Gastroesophageal sphincter (tissue), 4 donors: ENCODE measurements around the gene INPP5A. TPM values are rescaled to one million over a fixed set of nuclear protein-coding genes. Genes with fewer than 3 reads are reported as not detected.

ENCODE experiments used
- ATAC-seq: fragments of 150-250 bp; one replicate; pipeline ENCODE4 v1.9.1; 2016; ENCODE audit warnings: mild to moderate bottlenecking, moderate library complexity
- H3K27ac ChIP-seq, 4 donors: fragments of 200-600 bp; sonication (generic) in 3 of 4; 1 replicate in 3 of 4; 2 replicates in 1 of 4; pipeline ENCODE4 v1.5.1; 2016 to 2019
- H3K27me3 ChIP-seq: fragments of 200-600 bp; sonication (generic); one replicate; pipeline ENCODE4 v1.5.1; 2019
- H3K36me3 ChIP-seq, 2 donors: fragments of 200-600 bp; sonication (generic); one replicate each; pipeline ENCODE4 v1.5.1; 2019; ENCODE audit warnings: control low read depth in 1 of 2
- H3K4me1 ChIP-seq, 3 donors: fragments of 200-600 bp; sonication (generic); 1 replicate in 2 of 3; 2 replicates in 1 of 3; pipeline ENCODE4 v1.5.1; 2016 to 2019; ENCODE audit warnings: control low read depth in 2 of 3
- H3K4me3 ChIP-seq, 2 donors: fragments of 200-600 bp; sonication (generic); one replicate each; pipeline ENCODE4 v1.5.1; 2019; ENCODE audit warnings: mild to moderate bottlenecking in 1 of 2, moderate library complexity in 1 of 2
- H3K9me3 ChIP-seq, 3 donors: fragments of 200-600 bp; sonication (generic); one replicate each; pipeline ENCODE4 v1.5.1; 2017 to 2019; ENCODE audit warnings: control low read depth in 2 of 3
- EP300 ChIP-seq: sonication (generic); formaldehyde crosslinking; IDR thresholded peaks from one replicate; pipeline ENCODE4 v1.6.1; 2017; ENCODE audit warnings: antibody characterized with exemption, mild to moderate bottlenecking
- POLR2A ChIP-seq, 2 donors: fragments of 450-650 bp; IDR thresholded peaks; one replicate each; pipeline ENCODE4 v1.6.1; 2017; ENCODE audit warnings: antibody characterized with exemption in 2 of 2, mild to moderate bottlenecking in 2 of 2, moderate library complexity in 1 of 2
- POLR2AphosphoS5 ChIP-seq: sonication (generic); formaldehyde crosslinking; IDR thresholded peaks from one replicate; pipeline ENCODE4 v1.6.1; 2017; ENCODE audit warnings: antibody characterized with exemption
- WGBS, 2 donors: methylation state at CpG; one replicate each; pipeline ENCODE4 v1.1.5; 2018; ENCODE audit warnings: low coverage in 1 of 2; 5-methylcytosine and 5-hydroxymethylcytosine counted together
- total RNA-seq, 4 donors: library from RNA; depleted of rRNA; stranded (reverse); fragments of >200 nt; gene quantifications; one replicate each; pipeline ENCODE4 v1.1.0, GENCODE V29; 2016
- TF ChIP-seq, protein P1 (sequence below), 4 experiments: fragments of 200-600 bp in 2 of 4; fragments of 450-650 bp in 2 of 4; sonication (generic) in 1 of 4; IDR thresholded peaks; one replicate each; pipeline ENCODE4 v1.5.1; 2017 to 2019; ENCODE audit warnings: antibody characterized with exemption in 4 of 4, mild to moderate bottlenecking in 2 of 4, moderate library complexity in 2 of 4

Gene INPP5A
- total RNA-seq, 4 donors from 2014 or later: 111 to 288 (median 215) TPM

GRCh38 chr10:132788180-132788830 is 250.7 kb downstream of the INPP5A start:
- no CpG with 5 or more reads among the region's 79 CpGs for WGBS, 2 donors
- H3K4me3 ChIP-seq: peak overlapping the region in 1 of 2 donors; percentile 28
- H3K36me3 ChIP-seq: peaks cover 0 to 12% of the 10 kb centered on the region in 2 donors
- H3K4me1 ChIP-seq: peaks cover 0 to 48% (median 25%) of the 10 kb centered on the region in 3 donors
- no peak overlapping the region for H3K27ac ChIP-seq
- ATAC-seq: no peak
- TF ChIP-seq, protein P1, sequence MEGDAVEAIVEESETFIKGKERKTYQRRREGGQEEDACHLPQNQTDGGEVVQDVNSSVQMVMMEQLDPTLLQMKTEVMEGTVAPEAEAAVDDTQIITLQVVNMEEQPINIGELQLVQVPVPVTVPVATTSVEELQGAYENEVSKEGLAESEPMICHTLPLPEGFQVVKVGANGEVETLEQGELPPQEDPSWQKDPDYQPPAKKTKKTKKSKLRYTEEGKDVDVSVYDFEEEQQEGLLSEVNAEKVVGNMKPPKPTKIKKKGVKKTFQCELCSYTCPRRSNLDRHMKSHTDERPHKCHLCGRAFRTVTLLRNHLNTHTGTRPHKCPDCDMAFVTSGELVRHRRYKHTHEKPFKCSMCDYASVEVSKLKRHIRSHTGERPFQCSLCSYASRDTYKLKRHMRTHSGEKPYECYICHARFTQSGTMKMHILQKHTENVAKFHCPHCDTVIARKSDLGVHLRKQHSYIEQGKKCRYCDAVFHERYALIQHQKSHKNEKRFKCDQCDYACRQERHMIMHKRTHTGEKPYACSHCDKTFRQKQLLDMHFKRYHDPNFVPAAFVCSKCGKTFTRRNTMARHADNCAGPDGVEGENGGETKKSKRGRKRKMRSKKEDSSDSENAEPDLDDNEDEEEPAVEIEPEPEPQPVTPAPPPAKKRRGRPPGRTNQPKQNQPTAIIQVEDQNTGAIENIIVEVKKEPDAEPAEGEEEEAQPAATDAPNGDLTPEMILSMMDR (IDR thresholded peaks at IDR 0.05): peak in 3 of 4 experiments; percentile 11 to 39 (median 12)
- TF ChIP-seq POLR2A (IDR thresholded peaks at IDR 0.05): no peak
- H3K9me3 ChIP-seq: peaks cover 0 to 13% (median 0%) of the 10 kb centered on the region in 3 donors
- peaks cover 85% of the 10 kb centered on the region for H3K27me3 ChIP-seq

GRCh38 chr10:132788831-132789219 is 251.2 kb downstream of the INPP5A start:
- peaks cover 84% of the 10 kb centered on the region for H3K27me3 ChIP-seq
- no peak for ATAC-seq
- peaks cover 0 to 8% (median 0%) of the 10 kb centered on the region in 3 donors for H3K9me3 ChIP-seq
- H3K4me3 ChIP-seq: no peak overlapping the region
- H3K4me1 ChIP-seq: peaks cover 0 to 47% (median 25%) of the 10 kb centered on the region in 3 donors
- no peak overlapping the region for H3K27ac ChIP-seq
- TF ChIP-seq EP300: no peak
- TF ChIP-seq POLR2AphosphoS5: no peak
- TF ChIP-seq, protein P1 (IDR thresholded peaks at IDR 0.05): no peak
- no peak for TF ChIP-seq POLR2A (IDR thresholded peaks at IDR 0.05)
- H3K36me3 ChIP-seq: peaks cover 0 to 7% of the 10 kb centered on the region in 2 donors
- no CpG with 5 or more reads among the region's 30 CpGs for WGBS, 2 donors

DNA sequence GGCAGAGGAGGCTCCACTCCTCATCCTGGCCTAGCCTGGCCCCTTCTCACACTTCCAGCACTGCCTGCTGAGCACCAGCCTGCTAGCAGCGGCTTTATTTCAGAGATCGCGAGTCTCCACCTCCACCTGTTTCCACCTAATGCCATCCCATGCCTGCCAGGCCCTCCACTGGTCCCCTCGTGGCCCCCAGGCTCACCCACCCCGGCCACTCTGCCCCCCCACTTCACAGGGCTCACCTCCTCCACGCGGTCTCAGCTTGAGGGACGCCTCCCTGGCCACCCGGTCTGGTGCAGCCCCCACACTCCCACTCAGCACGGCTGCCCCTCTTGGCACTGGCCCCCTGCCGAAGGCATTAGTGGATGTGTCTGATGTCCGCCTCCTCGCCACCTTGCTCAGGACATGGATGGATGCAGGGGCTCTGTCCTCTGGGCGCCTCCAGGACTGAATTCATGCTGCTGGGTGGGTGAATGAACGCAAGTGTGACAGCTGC is 252.1 kb downstream of the INPP5A start:
- ATAC-seq: no peak
- WGBS, 2 donors: no CpG with 5 or more reads among the region's 15 CpGs
- peaks cover 0 to 39% (median 25%) of the 10 kb centered on the region in 3 donors for H3K4me1 ChIP-seq
- H3K27ac ChIP-seq: no peak overlapping the region
- no peaks in the 10 kb centered on the region for H3K9me3 ChIP-seq
- TF ChIP-seq POLR2AphosphoS5 (no peak), EP300 (no peak), POLR2A (IDR thresholded peaks at IDR 0.05) (no peak)
- TF ChIP-seq, protein P1 (IDR thresholded peaks at IDR 0.05): no peak
- H3K4me3 ChIP-seq: no peak overlapping the region
- H3K36me3 ChIP-seq: no peaks in the 10 kb centered on the region
- H3K27me3 ChIP-seq: peaks cover 84% of the 10 kb centered on the region

- Histone ChIP-seq H3K4me3 (no peak overlapping the region), H3K27ac (no peak overlapping the region), H3K9me3 (no peaks in the 10 kb centered on the region), H3K27me3 (peaks cover 79% of the 10 kb centered on the region), H3K4me1 (peaks cover 0 to 31% (median 21%) of the 10 kb centered on the region in 3 donors), H3K36me3 (no peaks in the 10 kb centered on the region)
- WGBS, 2 donors: 22% methylated on average over 4 of the region's 7 CpGs; no CpG with 5 or more reads in 1 of the 2 donors
- TF ChIP-seq EP300 (no peak), POLR2A (IDR thresholded peaks at IDR 0.05) (no peak), POLR2AphosphoS5 (no peak)
- TF ChIP-seq, protein P1 (IDR thresholded peaks at IDR 0.05): no peak
- no peak for ATAC-seq
Measured at GRCh38 chr10:132790470-132790869, 252.9 kb downstream of the INPP5A start.
